Lung (tissue), 12 donors: ENCODE data around the gene AP2A2. TPM values are rescaled to one million over a fixed set of nuclear protein-coding genes. Genes with fewer than 3 reads are reported as not detected.
A peak's percentile ranks its signal among the peaks of the same experiment; 100 is the strongest.

ENCODE experiments used
- ATAC-seq: fragments of 200-7000 bp; cut with Tn5 transposase; one replicate; pipeline ENCODE4 v1.9.1; 2020; ENCODE audit warnings: moderate number of reproducible peaks; ENCODE audit not compliant: insufficient read depth, low FRiP score
- DNase-seq, 3 donors: peaks; one replicate each; pipeline ENCODE4 v3.0.0-alpha.2; 2013 to 2017
- H3K27ac ChIP-seq, 2 donors: one replicate each; pipeline ENCODE4 v1.5.1; 2013; ENCODE audit warnings: mild to moderate bottlenecking in 2 of 2, moderate library complexity in 2 of 2, control low read depth in 1 of 2, inconsistent platforms in 1 of 2, low read depth in 1 of 2, low read length in 1 of 2
- H3K27me3 ChIP-seq, 3 donors: one replicate each; pipeline ENCODE4 v1.5.1; 2013; ENCODE audit warnings: low read length in 2 of 3; ENCODE audit not compliant: control insufficient read depth in 3 of 3, insufficient read depth in 3 of 3
- H3K36me3 ChIP-seq, 4 donors: one replicate each; pipeline ENCODE4 v1.5.1; 2013; ENCODE audit warnings: low read length in 4 of 4, mild to moderate bottlenecking in 1 of 4, moderate library complexity in 1 of 4; ENCODE audit not compliant: control insufficient read depth in 4 of 4, insufficient read depth in 4 of 4
- H3K4me1 ChIP-seq, 5 donors: one replicate each; pipeline ENCODE4 v1.5.1; 2013; ENCODE audit warnings: low read length in 5 of 5, mild to moderate bottlenecking in 2 of 5, moderate library complexity in 1 of 5; ENCODE audit not compliant: control insufficient read depth in 5 of 5, insufficient read depth in 5 of 5
- H3K4me3 ChIP-seq: one replicate; pipeline ENCODE4 v1.5.1; 2013; ENCODE audit warnings: mild to moderate bottlenecking, control low read depth, moderate library complexity
- H3K9ac ChIP-seq, 2 donors: one replicate each; pipeline ENCODE4 v1.5.1; 2013; ENCODE audit warnings: low read length in 2 of 2, control low read depth in 1 of 2; ENCODE audit not compliant: insufficient read depth in 1 of 2
- H3K9me3 ChIP-seq, 4 donors: one replicate each; pipeline ENCODE4 v1.5.1; 2013; ENCODE audit warnings: low read length in 3 of 4, mild to moderate bottlenecking in 1 of 4, moderate library complexity in 1 of 4; ENCODE audit not compliant: control insufficient read depth in 4 of 4, insufficient read depth in 3 of 4
- CTCF ChIP-seq: IDR thresholded peaks from 2 replicates; pipeline ENCODE4 v1.5.1; 2012; ENCODE audit warnings: mild to moderate bottlenecking; ENCODE audit errors: control extremely low read depth, extremely low read depth
- WGBS, 2 donors: extraction: QIAGEN DNeasy Blood & Tissue Kit; methylation state at CpG; one replicate each; pipeline ENCODE4 v1.1.7; 2013; 5-methylcytosine and 5-hydroxymethylcytosine counted together
- polyA plus RNA-seq, 2 donors: library from polyadenylated mRNA; stranded (reverse); fragments of 200-250 nt; gene quantifications; one replicate each; pipeline ENCODE4 v1.2.1, GENCODE V29; 2013
- total RNA-seq, 2 donors: library from RNA; depleted of rRNA in 1 of 2; stranded (reverse); fragments of >200 nt in 1 of 2; gene quantifications; one replicate each; pipeline ENCODE4 v1.2.1, GENCODE V29; 2014 to 2021
- donor health status: control.
- donor health status: control.
- donor health status: Bipolar disorder and iron deficiency.
- donor health status: healthy.
- donor health status: DM: yes; HTN: yes; CAD: no.

The AP2A2 gene
- total and polyA plus RNA-seq, 4 donors, result 33.8 to 93.2 (median 54.4) TPM

GRCh38 chr11:911031-911889 is 14.4 kb upstream of the AP2A2 start:
- 3% methylated on average over 66 to 68 of the region's 68 CpGs for WGBS, 2 donors
- peak overlapping the region; percentile 65 for H3K4me3 ChIP-seq
- no peaks in the 10 kb centered on the region for H3K9me3 ChIP-seq
- H3K27ac ChIP-seq, result peak overlapping the region; percentile 66 to 90
- peaks cover 0 to 2% (median under 1%) of the 10 kb centered on the region in 4 donors for H3K36me3 ChIP-seq
- H3K9ac ChIP-seq, result peak overlapping the region in 1 of 2 donors; percentile 46
- ATAC-seq, result peak; percentile 37
- H3K4me1 ChIP-seq, result peaks cover 0 to 14% (median 0%) of the 10 kb centered on the region in 5 donors
- no peak for TF ChIP-seq CTCF
- DNase-seq, result peak; percentile 54 to 62 (median 56)
- no peaks in the 10 kb centered on the region for H3K27me3 ChIP-seq

- Histone ChIP-seq H3K27me3 (no peaks in the 10 kb centered on the region), H3K4me1 (peaks cover 0 to 14% (median 0%) of the 10 kb centered on the region in 5 donors), H3K27ac (peak overlapping the region in 1 of 2 donors; percentile 53), H3K9ac (peak overlapping the region in 1 of 2 donors; percentile 46), H3K4me3 (no peak overlapping the region), H3K36me3 (no peaks in the 10 kb centered on the region), H3K9me3 (no peaks in the 10 kb centered on the region)
- TF ChIP-seq CTCF, result no peak
- ATAC-seq (no peak), DNase-seq (no peak)
- WGBS, 2 donors, result 90 to 95% methylated on average over 11 of the region's 11 CpGs
These were observed 13.8 kb upstream of the AP2A2 start for GRCh38 chr11:911890-912219.

- Histone ChIP-seq H3K4me3 (no peak overlapping the region), H3K36me3 (no peaks in the 10 kb centered on the region), H3K9ac (no peak overlapping the region), H3K9me3 (no peaks in the 10 kb centered on the region), H3K27me3 (no peaks in the 10 kb centered on the region), H3K27ac (no peak overlapping the region), H3K4me1 (peaks cover 0 to 14% (median 0%) of the 10 kb centered on the region in 5 donors)
- ATAC-seq (no peak), DNase-seq (no peak)
- TF ChIP-seq CTCF, result no peak
- 95 to 96% methylated on average over 11 to 14 of the region's 14 CpGs for WGBS, 2 donors
These were observed 13.4 kb upstream of the AP2A2 start for GRCh38 chr11:912266-912665.
